GM12801 (cell line): ENCODE results near the gene SLC10A6.

Experiments
- TF ChIP-seq, protein P1 (sequence below): IDR thresholded peaks from one replicate; pipeline ENCODE4 v1.5.1; 2011; ENCODE audit warnings: control low read depth; ENCODE audit not compliant: insufficient read length; ENCODE audit errors: extremely low read depth

Gene SLC10A6

DNA sequence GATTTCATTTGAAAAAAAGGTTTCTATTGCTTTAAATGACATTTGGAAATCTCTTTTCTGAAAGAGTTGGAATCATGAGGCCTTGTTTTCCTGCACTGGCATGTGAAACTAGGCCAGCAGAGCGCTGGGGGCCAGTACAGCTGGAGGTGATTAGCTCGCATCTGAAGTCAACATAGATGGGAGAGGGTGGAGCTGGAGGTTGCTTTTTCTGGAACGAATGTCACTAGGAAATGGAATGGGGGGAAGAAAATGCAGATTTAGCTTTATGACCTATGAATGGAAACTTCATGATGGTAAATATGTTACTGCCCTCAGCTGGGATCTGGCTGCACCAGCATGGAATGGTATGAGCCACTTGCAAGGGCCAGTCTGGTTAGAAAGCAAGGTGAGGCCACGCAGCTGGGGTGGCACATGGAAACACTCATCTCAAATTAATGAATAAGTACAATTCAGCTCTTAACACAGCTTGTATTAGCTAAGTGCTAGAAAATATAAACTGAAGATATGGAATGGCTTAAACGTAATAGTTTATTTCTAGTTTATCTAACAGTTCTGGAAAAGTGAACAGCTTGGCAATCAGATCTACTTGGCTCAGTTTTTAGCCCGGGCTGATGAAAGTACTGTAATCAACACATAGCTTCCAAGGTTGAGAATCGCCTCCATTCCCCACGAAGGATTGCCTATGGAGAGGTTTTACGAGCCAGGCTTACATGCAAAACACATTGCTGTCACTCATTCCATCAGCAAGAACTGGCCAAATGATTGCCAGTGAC lies 32.5 kb downstream of the SLC10A6 start:
- TF ChIP-seq, protein P1, sequence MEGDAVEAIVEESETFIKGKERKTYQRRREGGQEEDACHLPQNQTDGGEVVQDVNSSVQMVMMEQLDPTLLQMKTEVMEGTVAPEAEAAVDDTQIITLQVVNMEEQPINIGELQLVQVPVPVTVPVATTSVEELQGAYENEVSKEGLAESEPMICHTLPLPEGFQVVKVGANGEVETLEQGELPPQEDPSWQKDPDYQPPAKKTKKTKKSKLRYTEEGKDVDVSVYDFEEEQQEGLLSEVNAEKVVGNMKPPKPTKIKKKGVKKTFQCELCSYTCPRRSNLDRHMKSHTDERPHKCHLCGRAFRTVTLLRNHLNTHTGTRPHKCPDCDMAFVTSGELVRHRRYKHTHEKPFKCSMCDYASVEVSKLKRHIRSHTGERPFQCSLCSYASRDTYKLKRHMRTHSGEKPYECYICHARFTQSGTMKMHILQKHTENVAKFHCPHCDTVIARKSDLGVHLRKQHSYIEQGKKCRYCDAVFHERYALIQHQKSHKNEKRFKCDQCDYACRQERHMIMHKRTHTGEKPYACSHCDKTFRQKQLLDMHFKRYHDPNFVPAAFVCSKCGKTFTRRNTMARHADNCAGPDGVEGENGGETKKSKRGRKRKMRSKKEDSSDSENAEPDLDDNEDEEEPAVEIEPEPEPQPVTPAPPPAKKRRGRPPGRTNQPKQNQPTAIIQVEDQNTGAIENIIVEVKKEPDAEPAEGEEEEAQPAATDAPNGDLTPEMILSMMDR = no peak

DNA sequence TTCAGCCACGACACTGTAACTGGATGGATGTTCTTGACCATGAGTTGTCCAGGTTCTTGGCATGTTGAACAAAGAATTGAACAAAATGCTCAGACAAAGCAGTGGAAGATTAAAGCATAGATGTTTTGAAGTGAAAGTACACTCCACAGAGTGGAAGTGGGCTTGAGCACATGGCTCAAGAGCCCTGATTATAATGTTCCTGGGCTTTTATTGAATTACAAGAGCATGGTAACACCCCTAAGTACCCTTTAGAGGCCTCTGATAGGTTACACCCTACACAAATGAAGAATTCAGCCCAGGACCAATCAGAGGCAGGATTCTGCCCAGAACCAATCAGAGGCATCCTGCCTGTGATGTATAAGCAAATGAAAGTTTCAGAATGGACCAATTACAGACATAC lies 33.5 kb downstream of the SLC10A6 start:
- TF ChIP-seq, protein P1 = no peak

DNA sequence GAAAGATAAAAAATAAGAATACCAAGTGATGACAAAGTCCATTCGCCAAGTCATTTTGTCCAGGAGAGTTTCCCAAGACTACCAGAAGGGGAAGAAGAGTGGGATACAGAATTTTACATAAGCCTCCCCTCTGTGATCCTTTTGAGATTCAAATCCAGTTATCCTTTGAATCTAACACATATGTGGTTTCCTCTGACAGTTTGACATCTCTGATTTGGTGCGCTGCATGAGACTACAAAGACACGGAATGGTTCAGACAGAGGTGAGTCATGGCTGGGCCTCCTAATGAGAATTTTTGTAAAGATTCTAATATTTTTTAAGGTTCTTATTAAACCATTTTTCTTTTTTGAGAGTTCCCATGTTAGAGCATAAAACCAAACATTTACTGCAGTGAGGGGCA lies 38.3 kb downstream of the SLC10A6 start:
- TF ChIP-seq, protein P1 = no peak

DNA sequence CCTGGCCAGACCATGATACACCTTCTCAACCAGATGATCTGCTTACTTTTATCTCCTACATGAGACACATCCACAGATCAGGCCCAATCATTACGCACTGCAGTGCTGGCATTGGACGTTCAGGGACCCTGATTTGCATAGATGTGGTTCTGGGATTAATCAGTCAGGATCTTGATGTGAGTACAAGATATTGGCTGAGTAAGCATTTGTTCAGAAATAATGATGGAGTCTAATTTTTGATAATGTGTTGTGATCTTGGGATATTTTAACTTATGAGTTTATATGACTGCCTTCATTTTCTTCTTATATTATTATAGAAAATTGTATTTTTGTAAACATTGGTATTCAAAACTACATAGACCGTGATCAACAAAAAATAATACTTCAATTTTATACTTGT lies 39.4 kb downstream of the SLC10A6 start:
- TF ChIP-seq, protein P1 = no peak

DNA sequence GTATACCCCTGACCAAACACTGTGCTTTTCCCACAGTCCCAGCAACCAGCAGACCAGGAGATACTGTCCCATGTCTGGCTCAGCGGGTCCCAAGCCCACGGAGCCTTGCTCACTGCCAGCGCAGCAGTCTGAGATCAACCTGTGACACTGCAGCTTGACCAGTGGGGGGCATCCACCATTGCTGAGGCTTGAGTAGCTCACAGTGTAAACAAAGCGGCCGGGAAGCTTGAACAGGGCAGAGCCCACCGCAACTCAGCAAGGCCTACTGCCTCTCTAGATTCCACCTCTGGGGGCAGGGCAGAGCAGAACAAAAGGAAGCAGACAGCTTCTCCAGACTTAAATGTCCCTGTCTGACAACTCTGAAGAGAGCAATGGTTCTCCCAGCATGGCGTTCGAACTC lies 58.1 kb downstream of the SLC10A6 start:
- TF ChIP-seq, protein P1 = no peak

DNA sequence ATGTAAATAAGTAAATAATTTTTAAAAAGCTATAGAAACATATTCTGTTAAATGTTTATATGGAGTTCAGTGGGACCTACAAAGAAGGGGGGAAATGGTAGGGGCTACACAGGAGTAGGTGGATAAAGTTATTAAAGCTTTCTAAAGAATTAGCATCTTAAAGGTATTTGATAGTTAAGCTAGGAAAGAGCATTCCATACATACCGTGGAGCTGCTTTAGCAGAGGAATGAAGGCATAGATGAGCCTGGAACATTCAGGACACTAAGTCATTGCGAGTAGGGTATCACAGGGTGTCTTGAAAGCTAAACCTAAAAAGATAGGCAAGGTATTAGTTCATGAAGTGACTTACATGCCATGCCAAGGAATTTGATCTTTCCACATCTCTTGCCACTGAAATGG lies 60.4 kb downstream of the SLC10A6 start:
- TF ChIP-seq, protein P1 = no peak

DNA sequence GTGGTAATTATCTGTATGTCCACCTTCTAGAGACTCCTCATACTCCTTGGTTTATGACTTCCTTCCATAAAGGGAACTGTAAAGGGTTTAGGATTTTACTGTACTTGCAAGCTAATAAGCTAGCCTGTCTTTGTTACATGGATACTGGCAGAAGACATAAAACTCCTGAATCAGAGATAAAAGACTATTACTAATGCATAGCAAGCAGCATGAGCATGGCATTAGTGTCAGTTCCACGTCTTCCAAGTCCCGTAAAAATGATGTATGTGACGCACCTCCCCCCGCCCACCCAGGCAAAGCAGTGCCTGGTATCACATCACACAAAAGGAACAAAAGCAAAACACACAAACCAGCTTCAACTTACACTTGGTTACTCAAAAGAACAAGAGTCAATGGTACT lies 71.0 kb downstream of the SLC10A6 start:
- TF ChIP-seq, protein P1 = no peak
